Left renal pelvis (tissue), 4 donors: ENCODE measurements around the gene SYT2. TPM values are rescaled to one million over a fixed set of nuclear protein-coding genes. Genes with fewer than 3 reads are reported as not detected.
"Not testable (repeated sequence)": the region's sequence is repeated elsewhere in the genome, so short reads cannot be mapped to it uniquely, and the experiment has no call there.

Experiments
- DNase-seq, 4 donors: peaks; one replicate each; pipeline ENCODE4 v3.0.0-alpha.2; 2013; ENCODE audit warnings: low read depth in 4 of 4, low spot score in 3 of 4
- polyA plus RNA-seq, 4 donors: library from polyadenylated mRNA; unstranded; fragments of 120-200 nt; gene quantifications; one replicate each; pipeline ENCODE4 v1.2.1, GENCODE V29; 2013; ENCODE audit not compliant: insufficient read length in 4 of 4

SYT2 gene
- polyA plus RNA-seq, 4 donors, result 2.0 to 3.0 (median 2.0) TPM

GRCh38 chr1:202625416-202626360, 84.6 kb downstream of the SYT2 start:
- no peak for DNase-seq

DNA sequence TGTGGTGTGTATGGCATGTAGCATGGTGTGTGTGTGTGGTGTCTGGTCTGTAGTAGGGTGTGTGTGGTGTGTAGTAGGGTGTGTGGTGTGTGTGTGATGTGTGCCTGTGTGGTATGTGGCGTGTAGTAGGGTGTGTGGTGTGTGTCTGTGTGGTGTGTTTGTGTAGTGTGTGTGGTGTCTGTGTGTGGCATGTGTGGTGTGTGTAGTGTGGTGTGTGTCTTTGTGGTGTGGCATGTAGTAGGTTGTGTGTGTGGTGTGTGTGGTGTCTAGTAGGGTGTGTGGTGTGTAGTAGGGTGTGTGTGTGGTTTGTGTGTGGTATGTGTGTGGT, 85.5 kb downstream of the SYT2 start:
- DNase-seq, result no peak

- DNase-seq, result no peak
These were observed 86.0 kb downstream of the SYT2 start for GRCh38 chr1:202624088-202624780.

DNA sequence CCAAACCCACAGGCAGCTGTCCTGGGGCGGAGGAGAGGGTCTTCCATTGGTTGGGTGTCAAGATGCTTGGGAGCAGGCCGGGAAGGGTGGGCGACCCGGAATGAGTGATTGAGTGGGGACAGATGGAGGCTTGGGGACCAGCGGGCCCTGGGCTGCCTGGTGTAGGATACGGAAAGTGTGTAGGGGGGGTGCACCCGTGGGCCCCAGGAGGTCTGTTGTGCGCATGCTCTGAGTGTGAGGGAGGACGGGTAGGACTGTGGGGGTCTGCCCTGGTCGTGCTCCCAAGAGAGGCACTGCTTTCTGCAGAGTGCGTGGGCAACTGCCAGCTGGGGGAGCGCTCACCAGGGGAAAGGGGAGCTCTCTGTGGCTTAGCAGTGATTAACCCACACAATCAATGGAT, 86.8 kb downstream of the SYT2 start:
- DNase-seq, result not testable (repeated sequence)

GRCh38 chr1:202623075-202623474, 87.2 kb downstream of the SYT2 start:
- no peak for DNase-seq

DNA sequence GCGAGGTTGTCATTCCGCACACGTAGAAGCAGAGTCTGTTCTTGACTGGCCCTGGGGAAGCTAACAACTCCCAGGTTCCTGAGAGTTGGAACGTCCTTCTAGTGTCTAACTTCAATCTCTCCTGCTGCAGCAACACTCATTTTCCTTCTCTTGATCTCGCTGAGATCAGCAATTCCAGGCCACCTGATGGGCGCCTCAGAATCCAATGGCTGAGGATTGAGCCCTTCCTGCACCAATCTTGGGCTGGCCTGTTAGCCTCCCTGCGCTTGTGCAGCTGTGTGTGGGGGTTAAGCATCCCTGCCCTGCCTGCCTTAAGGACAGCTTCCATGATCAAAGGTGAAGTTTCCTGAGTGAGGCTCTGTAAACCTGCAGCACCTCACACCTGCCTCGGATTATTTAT, 87.9 kb downstream of the SYT2 start:
- DNase-seq, result no peak

- no peak for DNase-seq
These were observed 88.8 kb downstream of the SYT2 start for GRCh38 chr1:202621446-202621845.

DNA sequence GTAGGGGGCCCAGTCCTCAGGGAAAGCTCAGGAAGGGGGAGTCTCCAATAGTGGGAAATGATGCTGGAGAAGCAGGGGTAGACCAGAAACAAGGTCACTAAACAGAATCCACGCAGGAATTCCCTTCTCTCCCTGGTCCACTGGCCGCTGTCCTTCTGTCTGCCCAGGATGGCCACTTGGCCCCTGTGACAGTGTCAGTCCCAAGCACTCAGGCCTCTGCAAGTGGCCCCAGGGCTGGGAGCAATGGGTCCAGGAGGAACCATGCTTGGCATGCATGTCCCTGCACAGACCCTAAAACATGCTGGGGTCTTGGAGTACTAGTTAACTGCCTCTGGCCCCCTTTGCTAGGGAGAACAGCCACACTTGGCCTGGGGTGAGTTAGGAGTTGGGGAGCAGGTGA, 90.2 kb downstream of the SYT2 start:
- not testable (repeated sequence) for DNase-seq

- DNase-seq, result no peak
These were observed 90.7 kb downstream of the SYT2 start for GRCh38 chr1:202619505-202619904.

- not testable (repeated sequence) for DNase-seq
These were observed 91.2 kb downstream of the SYT2 start for GRCh38 chr1:202619012-202619411.

- no peak for DNase-seq
These were observed 93.8 kb downstream of the SYT2 start for GRCh38 chr1:202616355-202616915.

GRCh38 chr1:202615501-202616354, 94.5 kb downstream of the SYT2 start:
- no peak for DNase-seq

DNA sequence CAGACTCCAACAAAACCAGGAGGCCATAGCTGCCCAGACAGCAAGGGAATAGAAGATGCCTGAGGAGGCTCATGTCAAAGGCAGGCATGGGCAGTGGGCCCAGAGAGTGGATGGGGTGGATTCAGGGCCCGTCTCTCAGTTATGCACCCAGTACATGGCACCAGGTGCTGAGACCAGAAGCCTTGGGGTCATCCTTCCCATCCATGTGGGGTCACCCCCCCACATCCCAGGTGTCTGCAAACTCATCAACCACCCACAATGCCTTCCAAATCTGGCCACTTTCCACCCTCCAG, 95.1 kb downstream of the SYT2 start:
- not testable (repeated sequence) for DNase-seq

- DNase-seq, result not testable (repeated sequence)
These were observed 95.7 kb downstream of the SYT2 start for GRCh38 chr1:202614363-202615207.

DNA sequence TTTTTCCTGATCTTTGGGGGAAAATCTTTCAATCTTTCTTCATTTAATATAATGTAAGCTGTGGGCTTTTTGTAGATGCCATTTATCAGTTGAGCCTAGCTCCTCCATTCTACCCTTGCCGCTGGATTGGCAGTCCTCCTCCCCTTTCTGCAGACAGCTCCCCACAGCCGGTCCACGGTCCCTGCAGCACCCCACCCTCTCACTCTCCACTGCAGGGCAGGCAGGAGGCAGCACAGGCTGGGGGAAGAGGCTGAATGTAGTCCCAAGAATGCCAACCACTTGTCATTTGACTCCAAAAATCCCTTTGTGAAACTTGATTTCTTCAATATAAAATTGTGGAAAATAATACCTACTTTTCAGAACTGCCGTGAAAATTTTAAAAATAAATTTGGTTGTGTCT, 96.7 kb downstream of the SYT2 start:
- no peak for DNase-seq

DNA sequence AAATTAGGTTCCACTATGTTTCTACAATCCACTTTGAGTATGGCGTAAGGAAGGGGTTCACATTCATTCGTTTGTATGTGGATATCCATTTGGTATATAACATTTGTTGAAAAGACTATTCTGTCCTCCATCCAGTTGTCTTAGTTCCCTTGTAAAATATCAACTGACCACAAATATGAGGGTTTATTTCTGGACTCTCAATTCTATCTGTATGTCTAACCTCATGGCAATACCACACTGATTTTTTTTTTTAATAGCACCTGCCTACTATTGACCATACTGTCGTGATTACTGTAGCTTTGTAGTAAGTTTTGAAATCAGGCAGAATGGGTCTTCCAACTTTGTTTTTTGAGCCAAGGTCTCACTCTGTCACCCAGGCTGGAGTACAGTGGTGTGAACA, 98.2 kb downstream of the SYT2 start:
- DNase-seq, result not testable (repeated sequence)

DNA sequence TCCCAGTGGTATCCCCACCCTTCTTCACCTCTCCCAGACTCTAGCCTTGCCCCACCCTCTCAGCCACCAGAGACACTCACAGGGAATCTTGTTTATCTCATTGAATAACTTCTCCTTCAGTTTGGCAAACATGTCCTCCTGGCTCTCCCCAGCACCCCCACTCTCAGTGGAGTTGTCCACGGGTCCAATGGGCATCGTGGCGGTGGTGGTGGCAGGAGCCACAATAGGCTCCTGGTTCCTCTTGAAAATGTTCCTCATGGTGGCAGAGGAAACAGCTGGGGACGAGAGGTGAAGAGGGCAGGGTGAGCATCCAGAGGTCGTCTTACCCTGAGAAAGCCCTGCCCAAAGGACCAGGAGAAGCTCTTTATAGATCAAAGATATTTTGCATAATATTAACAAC, 104.7 kb downstream of the SYT2 start:
- DNase-seq, result no peak

GRCh38 chr1:202603435-202603834, 106.8 kb downstream of the SYT2 start:
- no peak for DNase-seq

DNA sequence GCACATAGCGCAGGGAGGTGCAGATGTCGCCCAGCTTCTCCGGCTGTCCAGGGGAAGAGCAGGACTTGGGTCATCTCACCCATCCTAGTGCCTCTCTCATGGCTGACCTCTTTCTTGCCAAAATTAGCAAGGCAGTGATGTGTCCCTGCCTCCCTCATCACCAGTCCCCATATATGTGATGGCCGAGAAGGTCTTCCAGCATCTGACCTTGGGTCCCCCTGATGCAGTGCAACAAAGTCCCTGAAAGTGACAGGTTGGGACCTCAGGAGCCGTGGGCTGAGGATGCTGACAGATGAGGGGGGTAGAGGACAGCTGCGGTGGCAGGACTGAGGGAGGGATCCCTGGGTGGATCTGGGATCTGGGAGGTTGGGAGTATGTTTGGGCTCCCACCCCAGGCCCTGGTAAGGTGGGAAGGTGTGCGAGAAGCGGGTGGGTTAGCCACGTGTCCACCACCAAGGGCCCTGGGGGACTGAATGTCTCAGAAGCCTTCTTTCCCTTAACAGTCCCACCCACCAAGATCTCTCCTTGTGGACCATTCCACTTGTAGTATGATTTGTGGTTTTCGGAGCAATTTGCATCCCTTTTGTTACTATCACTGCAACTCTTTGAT, 109.7 kb downstream of the SYT2 start:
- DNase-seq, result no peak
